Measurements from ENCODE around the gene NRCAM.
A peak's percentile ranks its signal among the peaks of the same experiment; 100 is the strongest.

Gene NRCAM

GRCh38 chr7:108456845-108457540 lies 757 bp upstream of the NRCAM start:
- H3F3A ChIP-seq (ENCODE audit: insufficient read depth), result no peaks in the 10 kb centered on the region
- H2AFZ ChIP-seq (ENCODE audit: low read depth, low read length, severe bottlenecking), result no peak overlapping the region
- H3K4me3 ChIP-seq (ENCODE audit: insufficient read depth, low read length, poor library complexity, severe bottlenecking), result no peak overlapping the region
- H3K9ac ChIP-seq (ENCODE audit: low read length), result no peak overlapping the region
- no peaks in the 10 kb centered on the region for H3K9me3 ChIP-seq (ENCODE audit: insufficient read depth, low read length)
- TF ChIP-seq CTCF (IDR thresholded peaks at IDR 0.05; ENCODE audit: insufficient read depth, low read length, poor library complexity, severe bottlenecking) (no peak), EZH2phosphoT487 (conservative IDR thresholded peaks at IDR 0.05; ENCODE audit: low read length) (no peak)
- H3K4me2 ChIP-seq (ENCODE audit: low read depth, low read length, poor library complexity, severe bottlenecking), result peak overlapping the region; percentile 63
- H3K9me2 ChIP-seq (replicated peaks; ENCODE audit: insufficient read depth, low read length), result no peaks in the 10 kb centered on the region
- H3K79me2 ChIP-seq (ENCODE audit: insufficient read depth, low read length), result no peaks in the 10 kb centered on the region
- no peaks in the 10 kb centered on the region for H3K27me3 ChIP-seq (ENCODE audit: low read length)
- H3K27ac ChIP-seq (ENCODE audit: low read depth, low read length), result no peak overlapping the region
- H3K36me3 ChIP-seq (ENCODE audit: low read length), result no peaks in the 10 kb centered on the region
- no peaks in the 10 kb centered on the region for H4K20me1 ChIP-seq (ENCODE audit: low read depth, low read length)

- Histone ChIP-seq H3K9me3 (ENCODE audit: insufficient read depth, low read length) (no peaks in the 10 kb centered on the region), H3K79me2 (ENCODE audit: insufficient read depth, low read length) (no peaks in the 10 kb centered on the region), H2AFZ (ENCODE audit: low read depth, low read length, severe bottlenecking) (peak overlapping the region; percentile 23), H3F3A (ENCODE audit: insufficient read depth) (no peaks in the 10 kb centered on the region), H3K9ac (ENCODE audit: low read length) (peak overlapping the region; percentile 9; the same call in 1 of the 2 replicates), H3K27ac (ENCODE audit: low read depth, low read length) (no peak overlapping the region), H4K20me1 (ENCODE audit: low read depth, low read length) (no peaks in the 10 kb centered on the region), H3K4me2 (ENCODE audit: low read depth, low read length, poor library complexity, severe bottlenecking) (peak overlapping the region; percentile 63), H3K27me3 (ENCODE audit: low read length) (no peaks in the 10 kb centered on the region), H3K4me3 (ENCODE audit: insufficient read depth, low read length, poor library complexity, severe bottlenecking) (peak overlapping the region; percentile 52), H3K9me2 (replicated peaks; ENCODE audit: insufficient read depth, low read length) (no peaks in the 10 kb centered on the region), H3K36me3 (ENCODE audit: low read length) (no peaks in the 10 kb centered on the region)
- no peak for TF ChIP-seq EZH2phosphoT487 (conservative IDR thresholded peaks at IDR 0.05; ENCODE audit: low read length)
- TF ChIP-seq CTCF (IDR thresholded peaks at IDR 0.05; ENCODE audit: insufficient read depth, low read length, poor library complexity, severe bottlenecking), result no peak
Measured at GRCh38 chr7:108455551-108455997, 662 bp downstream of the NRCAM start.

GRCh38 chr7:108454674-108455550 lies 1.3 kb downstream of the NRCAM start:
- TF ChIP-seq CTCF (IDR thresholded peaks at IDR 0.05; ENCODE audit: insufficient read depth, low read length, poor library complexity, severe bottlenecking) (no peak), EZH2phosphoT487 (conservative IDR thresholded peaks at IDR 0.05; ENCODE audit: low read length) (peak; percentile 95; the same call in 1 of the 2 replicates)
- H4K20me1 ChIP-seq (ENCODE audit: low read depth, low read length), result no peaks in the 10 kb centered on the region
- H3K9me3 ChIP-seq (ENCODE audit: insufficient read depth, low read length), result no peaks in the 10 kb centered on the region
- H3K4me2 ChIP-seq (ENCODE audit: low read depth, low read length, poor library complexity, severe bottlenecking), result peak overlapping the region; percentile 63
- no peaks in the 10 kb centered on the region for H3K79me2 ChIP-seq (ENCODE audit: insufficient read depth, low read length)
- H3K27me3 ChIP-seq (ENCODE audit: low read length), result no peaks in the 10 kb centered on the region
- peak overlapping the region; percentile 9; the same call in 1 of the 2 replicates for H3K9ac ChIP-seq (ENCODE audit: low read length)
- peak overlapping the region; percentile 52 for H3K4me3 ChIP-seq (ENCODE audit: insufficient read depth, low read length, poor library complexity, severe bottlenecking)
- no peaks in the 10 kb centered on the region for H3K36me3 ChIP-seq (ENCODE audit: low read length)
- peak overlapping the region; percentile 23 for H2AFZ ChIP-seq (ENCODE audit: low read depth, low read length, severe bottlenecking)
- H3F3A ChIP-seq (ENCODE audit: insufficient read depth), result no peaks in the 10 kb centered on the region
- H3K9me2 ChIP-seq (replicated peaks; ENCODE audit: insufficient read depth, low read length), result no peaks in the 10 kb centered on the region
- no peak overlapping the region for H3K27ac ChIP-seq (ENCODE audit: low read depth, low read length)

All from SU-DHL-6 (cell line).